Activated naive CD4-positive, alpha-beta T cell treated with anti-CD3 and anti-CD28 coated beads for 36 hours (primary cell): Measurements from ENCODE around the gene MAGI2. TPM values are rescaled to one million over a fixed set of nuclear protein-coding genes. Genes with fewer than 3 reads are reported as not detected.

Experiments used
- CTCF ChIA-PET: fragments of 350-600 bp; sonication (Branson Sonifier 250); formaldehyde crosslinking; loops from one replicate; lab custom pipeline; 2021; ENCODE audit warnings: antibody characterized with exemption; lab: Charles Lee
- DNase-seq: peaks from one replicate; pipeline ENCODE4 v3.0.0-alpha.2; 2020
- H3K27ac Mint-ChIP-seq: one replicate; pipeline ENCODE4 v1.8.0; 2021; ENCODE audit warnings: mild to moderate bottlenecking, mixed read lengths
- H3K27me3 Mint-ChIP-seq: one replicate; pipeline ENCODE4 v1.8.0; 2021; ENCODE audit warnings: low read depth, mixed read lengths
- H3K36me3 Mint-ChIP-seq: one replicate; pipeline ENCODE4 v1.8.0; 2021; ENCODE audit warnings: low read depth, mixed read lengths
- H3K4me1 Mint-ChIP-seq: one replicate; pipeline ENCODE4 v1.8.0; 2021; ENCODE audit warnings: low read depth, mixed read lengths
- H3K4me3 Mint-ChIP-seq: one replicate; pipeline ENCODE4 v1.8.0; 2021; ENCODE audit warnings: mild to moderate bottlenecking, moderate library complexity, mixed read lengths
- H3K9me3 Mint-ChIP-seq: one replicate; pipeline ENCODE4 v1.8.0; 2021; ENCODE audit warnings: mixed read lengths
- intact Hi-C: fragments of 100-400 bp; cut with micrococcal nuclease; formaldehyde crosslinking; loops from one replicate; pipeline ENCODE4 v1.15.1; 2023
- total RNA-seq, 2 experiments: library from RNA; stranded (reverse); gene quantifications; one replicate each; pipeline ENCODE4 v1.2.3, GENCODE V29; 2021

Gene MAGI2
- total RNA-seq, 2 experiments from 2014 or later: 0.07 to 0.19 TPM

DNA sequence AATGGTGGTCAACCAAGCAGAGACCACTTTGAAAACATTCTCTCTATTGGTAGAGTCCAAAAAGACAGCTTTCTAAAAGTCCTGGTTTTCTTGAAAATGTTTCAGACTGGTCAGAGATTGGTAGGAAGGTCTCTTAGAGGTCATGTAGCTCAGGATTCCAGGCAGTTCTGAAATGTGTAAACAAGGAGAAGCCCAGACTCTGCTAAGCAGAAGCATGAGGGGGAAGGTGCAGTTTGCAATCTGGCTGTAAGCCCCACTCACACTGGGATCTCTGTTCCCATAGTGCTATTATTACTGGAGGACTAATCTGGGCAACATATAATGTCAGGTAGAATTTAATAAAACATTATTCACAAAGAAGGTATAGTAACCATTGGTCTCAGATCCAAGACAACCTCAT is 101.1 kb downstream of the MAGI2 start:
- H3K4me1 Mint-ChIP-seq: no peaks in the 10 kb centered on the region
- intact Hi-C loops: no loop called here
- CTCF ChIA-PET: interaction anchor here (0.7 kb wide), 1 partner anchor 48 kb away, joined by 3 read pairs; no protein-coding TSS in a partner anchor
- H3K27ac Mint-ChIP-seq: no peak overlapping the region
- no peak overlapping the region for H3K4me3 Mint-ChIP-seq
- DNase-seq: no peak
- H3K36me3 Mint-ChIP-seq: no peaks in the 10 kb centered on the region
- no peaks in the 10 kb centered on the region for H3K9me3 Mint-ChIP-seq
- H3K27me3 Mint-ChIP-seq: no peaks in the 10 kb centered on the region

GRCh38 chr7:79347351-79347750 is 106.1 kb downstream of the MAGI2 start:
- CTCF ChIA-PET: no interaction called here
- H3K4me3 Mint-ChIP-seq: no peak overlapping the region
- H3K36me3 Mint-ChIP-seq: no peaks in the 10 kb centered on the region
- H3K27me3 Mint-ChIP-seq: no peaks in the 10 kb centered on the region
- H3K9me3 Mint-ChIP-seq: no peaks in the 10 kb centered on the region
- no peak overlapping the region for H3K27ac Mint-ChIP-seq
- no peak for DNase-seq
- H3K4me1 Mint-ChIP-seq: no peaks in the 10 kb centered on the region
- intact Hi-C loops: no loop called here

DNA sequence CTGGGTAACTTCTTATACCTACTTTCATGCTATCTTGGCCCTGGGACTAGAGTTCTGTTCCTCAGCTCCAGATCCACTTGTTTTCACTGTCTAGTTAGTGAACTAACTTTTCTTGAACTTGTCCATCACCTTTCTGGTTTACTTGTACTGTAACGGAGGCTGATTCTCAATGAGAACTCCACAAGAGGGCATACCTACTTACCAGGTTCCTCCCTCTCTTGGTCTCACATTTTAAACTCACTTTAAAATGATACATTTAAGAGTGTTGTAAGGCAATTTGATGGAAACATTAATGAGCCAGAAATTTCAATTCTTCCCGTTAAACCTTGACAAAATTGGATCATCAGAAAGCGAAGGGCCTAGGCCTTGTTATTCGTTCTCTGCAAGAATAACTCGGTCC is 111.6 kb downstream of the MAGI2 start:
- intact Hi-C loops: no loop called here
- Mint-ChIP-seq H3K27me3 (no peaks in the 10 kb centered on the region), H3K4me1 (no peaks in the 10 kb centered on the region), H3K9me3 (no peaks in the 10 kb centered on the region), H3K4me3 (no peak overlapping the region), H3K36me3 (no peaks in the 10 kb centered on the region), H3K27ac (no peak overlapping the region)
- no peak for DNase-seq
- CTCF ChIA-PET: no interaction called here

DNA sequence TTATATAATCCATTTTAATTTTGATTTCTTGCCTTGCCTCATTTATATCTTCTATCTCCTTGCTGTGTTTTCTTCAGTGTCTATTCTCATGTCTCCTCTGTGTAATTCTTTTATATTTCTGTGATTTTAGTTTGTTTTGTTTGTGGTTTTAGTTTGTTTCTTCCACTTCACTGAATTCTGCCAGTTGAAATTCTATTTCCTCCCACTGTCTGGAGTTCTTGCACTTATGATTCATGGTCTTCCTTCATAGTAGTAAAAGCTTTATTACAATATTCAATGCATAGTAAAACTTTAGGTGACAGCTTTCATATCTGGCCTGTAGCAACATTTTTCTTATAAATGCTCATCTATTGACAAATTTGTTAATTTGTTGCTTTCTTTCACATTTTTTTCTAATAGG is 113.3 kb downstream of the MAGI2 start:
- no peak for DNase-seq
- no peak overlapping the region for H3K4me3 Mint-ChIP-seq
- no peaks in the 10 kb centered on the region for H3K9me3 Mint-ChIP-seq
- no peaks in the 10 kb centered on the region for H3K4me1 Mint-ChIP-seq
- H3K27ac Mint-ChIP-seq: no peak overlapping the region
- H3K27me3 Mint-ChIP-seq: no peaks in the 10 kb centered on the region
- no peaks in the 10 kb centered on the region for H3K36me3 Mint-ChIP-seq
- intact Hi-C loops: no loop called here
- CTCF ChIA-PET: no interaction called here

GRCh38 chr7:79339208-79339925 is 114.1 kb downstream of the MAGI2 start:
- Mint-ChIP-seq H3K9me3 (no peaks in the 10 kb centered on the region), H3K4me1 (no peaks in the 10 kb centered on the region), H3K4me3 (no peak overlapping the region), H3K27me3 (no peaks in the 10 kb centered on the region), H3K27ac (no peak overlapping the region), H3K36me3 (no peaks in the 10 kb centered on the region)
- no peak for DNase-seq
- CTCF ChIA-PET: no interaction called here
- intact Hi-C loops: no loop called here

DNA sequence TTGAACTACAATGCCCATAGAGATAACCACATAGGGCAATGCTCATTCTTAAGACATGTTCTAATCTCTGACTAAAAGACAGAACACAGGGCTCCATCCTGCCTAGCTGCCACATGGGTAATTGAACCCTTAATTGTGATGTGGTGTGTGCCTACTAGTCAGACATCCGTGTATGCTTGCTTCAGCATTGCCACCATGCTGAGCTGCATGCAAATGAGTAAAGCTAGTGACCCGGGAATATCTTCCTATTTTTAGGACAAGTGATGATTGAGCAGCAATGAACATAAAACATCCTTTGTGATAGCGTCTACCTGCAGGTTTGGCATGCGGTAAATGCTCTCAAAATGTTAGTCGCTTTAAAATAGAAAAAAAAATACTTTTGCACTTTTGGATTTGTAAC is 115.8 kb downstream of the MAGI2 start:
- CTCF ChIA-PET: no interaction called here
- intact Hi-C loops: no loop called here
- no peak overlapping the region for H3K4me3 Mint-ChIP-seq
- no peak for DNase-seq
- H3K9me3 Mint-ChIP-seq: no peaks in the 10 kb centered on the region
- no peaks in the 10 kb centered on the region for H3K4me1 Mint-ChIP-seq
- no peak overlapping the region for H3K27ac Mint-ChIP-seq
- H3K36me3 Mint-ChIP-seq: no peaks in the 10 kb centered on the region
- H3K27me3 Mint-ChIP-seq: no peaks in the 10 kb centered on the region

DNA sequence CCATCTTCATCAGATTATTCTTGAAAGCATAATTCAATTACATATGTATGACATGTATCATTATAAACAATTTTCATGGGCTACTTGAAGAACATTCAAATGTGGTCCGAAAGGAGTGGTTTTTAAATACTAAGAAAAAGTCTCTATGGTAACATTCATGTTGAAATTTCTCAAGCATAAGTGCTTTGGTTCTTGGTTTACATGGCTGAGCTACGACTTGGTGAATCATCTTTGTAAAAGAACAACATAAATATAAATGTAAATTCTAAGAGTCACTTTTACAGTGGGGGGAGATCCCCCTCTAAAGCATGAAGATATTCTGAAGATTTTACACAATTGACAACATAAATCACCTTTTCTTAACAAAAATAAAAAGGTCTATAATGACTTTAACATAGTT is 118.6 kb downstream of the MAGI2 start:
- no peaks in the 10 kb centered on the region for H3K36me3 Mint-ChIP-seq
- no peaks in the 10 kb centered on the region for H3K27me3 Mint-ChIP-seq
- CTCF ChIA-PET: no interaction called here
- no peaks in the 10 kb centered on the region for H3K4me1 Mint-ChIP-seq
- no peaks in the 10 kb centered on the region for H3K9me3 Mint-ChIP-seq
- intact Hi-C loops: no loop called here
- H3K4me3 Mint-ChIP-seq: no peak overlapping the region
- DNase-seq: no peak
- H3K27ac Mint-ChIP-seq: no peak overlapping the region

DNA sequence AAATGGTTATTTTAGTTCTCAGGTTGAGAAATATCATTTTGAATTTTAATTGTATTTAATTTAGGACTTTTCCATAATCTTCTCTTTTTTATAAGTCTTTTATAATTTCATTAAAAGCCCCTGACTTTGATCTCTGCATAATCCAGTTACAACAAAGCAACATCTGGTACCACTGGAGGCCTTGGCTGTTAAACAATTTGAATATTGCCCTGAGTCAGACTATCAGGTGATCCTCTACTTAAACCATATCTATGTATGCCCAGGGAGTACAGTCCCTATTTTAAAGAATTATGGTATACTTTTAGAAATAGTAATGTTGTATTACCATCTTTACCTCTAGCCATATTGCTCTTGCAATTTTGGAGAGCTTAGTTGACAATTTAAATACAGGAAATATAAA is 119.1 kb downstream of the MAGI2 start:
- H3K4me3 Mint-ChIP-seq: no peak overlapping the region
- no peak overlapping the region for H3K27ac Mint-ChIP-seq
- H3K9me3 Mint-ChIP-seq: no peaks in the 10 kb centered on the region
- no peaks in the 10 kb centered on the region for H3K4me1 Mint-ChIP-seq
- no peaks in the 10 kb centered on the region for H3K27me3 Mint-ChIP-seq
- CTCF ChIA-PET: no interaction called here
- H3K36me3 Mint-ChIP-seq: no peaks in the 10 kb centered on the region
- intact Hi-C loops: no loop called here
- DNase-seq: no peak

DNA sequence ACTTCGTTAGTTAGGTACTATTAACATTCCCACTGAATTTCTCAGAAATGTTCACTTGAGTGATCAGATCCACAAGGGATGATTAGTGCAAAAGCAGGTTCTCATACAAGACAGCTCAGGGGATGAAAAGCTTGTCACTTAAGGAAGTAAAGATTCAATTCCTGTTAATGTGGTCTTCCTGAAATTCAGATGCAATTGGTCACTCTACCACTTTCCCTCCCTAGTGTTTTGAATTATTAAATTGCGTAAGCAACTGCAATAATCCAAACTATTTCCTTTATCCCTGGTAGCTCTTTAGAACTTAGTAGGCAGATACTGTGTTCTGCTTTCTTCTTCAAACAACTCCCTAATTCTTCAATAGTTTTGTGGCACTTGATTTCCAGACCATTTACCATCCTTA is 121.4 kb downstream of the MAGI2 start:
- H3K4me1 Mint-ChIP-seq: no peaks in the 10 kb centered on the region
- CTCF ChIA-PET: no interaction called here
- no peaks in the 10 kb centered on the region for H3K36me3 Mint-ChIP-seq
- intact Hi-C loops: no loop called here
- H3K27ac Mint-ChIP-seq: no peak overlapping the region
- H3K4me3 Mint-ChIP-seq: no peak overlapping the region
- H3K9me3 Mint-ChIP-seq: no peaks in the 10 kb centered on the region
- H3K27me3 Mint-ChIP-seq: no peaks in the 10 kb centered on the region
- no peak for DNase-seq

DNA sequence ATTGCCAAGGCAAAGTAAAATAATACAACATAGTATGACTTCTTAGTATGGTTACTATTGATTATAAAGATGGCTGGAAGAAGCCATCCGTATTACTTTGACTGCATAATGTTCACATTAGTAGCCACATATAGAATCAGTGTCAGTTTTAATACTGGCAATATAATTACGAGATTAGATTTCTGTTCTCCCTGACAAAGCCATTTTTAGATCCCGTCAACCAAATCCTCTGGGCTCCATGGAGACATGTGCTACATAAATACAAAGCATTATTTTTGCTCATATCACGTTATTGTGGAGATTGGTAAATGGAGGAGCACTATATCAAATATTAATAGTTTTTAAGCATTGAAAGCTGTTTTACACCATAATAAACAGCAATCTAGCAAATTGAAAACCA is 124.0 kb downstream of the MAGI2 start:
- Mint-ChIP-seq H3K4me1 (no peaks in the 10 kb centered on the region), H3K36me3 (no peaks in the 10 kb centered on the region), H3K4me3 (no peak overlapping the region), H3K27me3 (no peaks in the 10 kb centered on the region), H3K9me3 (no peaks in the 10 kb centered on the region), H3K27ac (no peak overlapping the region)
- no peak for DNase-seq
- intact Hi-C loops: no loop called here
- CTCF ChIA-PET: no interaction called here

- intact Hi-C loops: no loop called here
- H3K27me3 Mint-ChIP-seq: no peaks in the 10 kb centered on the region
- H3K4me1 Mint-ChIP-seq: no peaks in the 10 kb centered on the region
- H3K9me3 Mint-ChIP-seq: no peaks in the 10 kb centered on the region
- H3K36me3 Mint-ChIP-seq: no peaks in the 10 kb centered on the region
- CTCF ChIA-PET: no interaction called here
- no peak overlapping the region for H3K27ac Mint-ChIP-seq
- DNase-seq: no peak
- H3K4me3 Mint-ChIP-seq: no peak overlapping the region
These were observed 132.6 kb downstream of the MAGI2 start for GRCh38 chr7:79320741-79321473.

GRCh38 chr7:79319369-79319768 is 134.1 kb downstream of the MAGI2 start:
- no peak overlapping the region for H3K4me3 Mint-ChIP-seq
- intact Hi-C loops: no loop called here
- H3K4me1 Mint-ChIP-seq: no peaks in the 10 kb centered on the region
- no peaks in the 10 kb centered on the region for H3K9me3 Mint-ChIP-seq
- no peak for DNase-seq
- H3K27ac Mint-ChIP-seq: no peak overlapping the region
- H3K36me3 Mint-ChIP-seq: no peaks in the 10 kb centered on the region
- CTCF ChIA-PET: no interaction called here
- H3K27me3 Mint-ChIP-seq: no peaks in the 10 kb centered on the region

DNA sequence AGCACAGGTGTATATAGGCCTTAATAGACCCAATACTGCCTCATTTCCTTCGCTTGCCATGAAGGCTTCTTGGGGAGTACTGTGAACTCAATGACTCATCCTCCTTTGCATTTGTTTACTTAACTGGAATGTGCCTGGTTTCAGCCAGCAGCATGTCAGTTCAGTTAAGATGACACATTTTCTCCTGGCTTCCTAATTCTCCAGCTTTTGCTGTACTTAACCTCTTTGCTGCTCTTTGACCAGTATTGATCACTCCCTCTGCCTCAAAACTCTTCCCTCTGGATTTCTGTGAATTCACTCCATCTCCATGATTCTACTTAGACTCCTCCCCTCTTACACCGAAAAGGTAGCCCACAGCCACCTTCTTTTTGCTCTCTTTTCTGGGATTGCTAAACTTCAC is 135.7 kb downstream of the MAGI2 start:
- H3K36me3 Mint-ChIP-seq: no peaks in the 10 kb centered on the region
- H3K27ac Mint-ChIP-seq: no peak overlapping the region
- no peak overlapping the region for H3K4me3 Mint-ChIP-seq
- DNase-seq: no peak
- intact Hi-C loops: no loop called here
- H3K9me3 Mint-ChIP-seq: no peaks in the 10 kb centered on the region
- no peaks in the 10 kb centered on the region for H3K27me3 Mint-ChIP-seq
- CTCF ChIA-PET: no interaction called here
- H3K4me1 Mint-ChIP-seq: no peaks in the 10 kb centered on the region
